GM18517 (cell line): ENCODE measurements around the gene LIMCH1.
"Not testable (repeated sequence)": the region's sequence is repeated elsewhere in the genome, so short reads cannot be mapped to it uniquely, and the experiment has no call there.

Experiments
- ATAC-seq: cut with Tn5 transposase; IDR thresholded peaks from one replicate; pipeline ENCODE4 v1.9.1; 2021; ENCODE audit warnings: mild to moderate bottlenecking, moderate library complexity; ENCODE audit not compliant: unreplicated experiment

LIMCH1 gene

DNA sequence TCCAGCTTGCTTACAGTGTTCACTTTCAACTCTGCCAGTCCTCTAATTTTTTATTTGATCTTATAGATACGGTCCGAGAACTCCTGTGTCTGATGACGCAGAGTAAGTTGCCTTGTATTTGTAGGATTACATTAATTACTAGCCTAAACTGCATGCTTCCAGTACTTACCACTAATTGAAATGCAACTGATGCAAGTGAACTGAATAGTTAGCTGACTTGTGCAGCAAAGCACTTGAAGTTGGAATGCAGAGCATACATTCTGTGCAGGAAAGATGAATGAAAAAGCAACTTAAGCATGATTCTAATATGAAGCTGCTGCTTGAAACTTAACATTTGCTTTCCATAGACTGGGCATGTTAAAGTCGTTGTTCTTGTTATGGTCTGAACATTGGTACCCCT lies 100.9 kb downstream of the LIMCH1 start:
- no peak for ATAC-seq

DNA sequence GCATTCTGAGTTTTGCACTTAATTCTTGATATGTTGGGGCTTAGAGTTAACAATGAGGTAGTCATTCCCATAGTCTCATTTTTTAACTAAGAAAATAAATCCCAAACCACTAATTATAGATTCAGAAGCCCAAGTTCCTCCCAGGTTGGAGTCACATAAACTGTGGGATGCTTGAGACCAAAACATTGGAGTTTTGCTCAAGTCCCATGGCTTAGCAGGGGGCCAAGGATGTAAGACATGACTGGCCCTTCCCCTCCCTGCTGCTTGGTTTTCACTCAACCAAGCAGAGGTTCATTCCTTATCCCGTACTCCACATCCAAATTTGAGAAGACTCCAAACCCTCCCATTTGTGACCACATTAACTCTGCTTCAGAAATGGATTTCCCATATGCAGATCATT lies 101.3 kb downstream of the LIMCH1 start:
- no peak for ATAC-seq

DNA sequence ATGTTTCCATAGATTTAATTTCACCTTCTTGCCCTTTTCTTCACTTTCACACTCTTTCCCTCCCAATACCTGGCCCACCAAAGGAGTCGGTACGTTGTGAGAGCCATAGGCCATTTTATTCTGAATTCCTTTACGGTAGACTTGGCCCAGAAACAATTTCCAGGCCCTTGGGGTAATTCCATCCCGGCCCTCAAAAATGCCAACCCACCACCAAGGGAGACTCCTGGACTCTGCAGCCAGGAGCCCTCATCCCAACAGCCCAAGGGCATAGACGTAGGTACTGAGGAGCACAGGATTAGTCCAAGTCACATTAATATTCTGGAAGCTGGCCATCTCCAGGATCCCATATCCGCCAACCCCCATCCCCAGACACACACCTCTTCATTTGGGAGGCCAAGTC lies 102.9 kb downstream of the LIMCH1 start:
- ATAC-seq, result no peak

DNA sequence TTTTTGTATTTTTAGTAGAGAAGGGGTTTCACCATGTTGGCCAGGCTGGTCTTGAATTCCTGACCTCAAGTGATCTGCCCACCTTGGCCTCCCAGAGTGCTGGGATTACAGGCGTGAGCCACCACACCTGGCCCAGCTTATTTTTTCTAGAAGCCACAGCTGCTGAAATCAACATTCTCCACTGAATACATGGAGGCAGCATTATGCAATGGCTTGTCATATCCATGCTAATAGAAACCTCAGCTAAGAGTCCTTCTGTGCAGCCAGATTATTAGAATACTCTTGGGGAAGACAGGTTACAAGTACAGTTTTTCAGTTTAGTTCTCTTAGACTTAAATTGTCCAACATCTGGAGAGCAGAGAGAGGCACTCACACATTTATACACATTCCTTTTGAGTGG lies 104.8 kb downstream of the LIMCH1 start:
- not testable (repeated sequence) for ATAC-seq

DNA sequence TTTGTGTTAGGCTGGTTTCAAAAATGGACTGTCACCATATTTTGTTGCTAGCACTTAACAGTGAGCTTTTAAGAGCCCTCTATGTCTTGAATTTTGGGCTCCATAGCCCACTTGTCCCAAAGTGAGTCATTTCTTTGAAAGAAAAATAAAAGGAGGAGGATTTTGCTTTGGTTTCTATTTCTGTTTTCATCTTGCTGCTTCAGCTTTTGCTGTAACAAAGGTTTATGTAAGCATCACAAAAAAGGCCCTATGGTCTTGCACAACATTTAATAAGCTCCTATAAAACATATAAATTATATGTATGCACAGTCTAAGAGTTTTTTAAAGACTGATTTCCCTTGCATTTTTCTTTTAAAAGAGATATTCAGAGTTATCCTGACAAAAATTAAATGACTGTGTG lies 105.4 kb downstream of the LIMCH1 start:
- no peak for ATAC-seq

DNA sequence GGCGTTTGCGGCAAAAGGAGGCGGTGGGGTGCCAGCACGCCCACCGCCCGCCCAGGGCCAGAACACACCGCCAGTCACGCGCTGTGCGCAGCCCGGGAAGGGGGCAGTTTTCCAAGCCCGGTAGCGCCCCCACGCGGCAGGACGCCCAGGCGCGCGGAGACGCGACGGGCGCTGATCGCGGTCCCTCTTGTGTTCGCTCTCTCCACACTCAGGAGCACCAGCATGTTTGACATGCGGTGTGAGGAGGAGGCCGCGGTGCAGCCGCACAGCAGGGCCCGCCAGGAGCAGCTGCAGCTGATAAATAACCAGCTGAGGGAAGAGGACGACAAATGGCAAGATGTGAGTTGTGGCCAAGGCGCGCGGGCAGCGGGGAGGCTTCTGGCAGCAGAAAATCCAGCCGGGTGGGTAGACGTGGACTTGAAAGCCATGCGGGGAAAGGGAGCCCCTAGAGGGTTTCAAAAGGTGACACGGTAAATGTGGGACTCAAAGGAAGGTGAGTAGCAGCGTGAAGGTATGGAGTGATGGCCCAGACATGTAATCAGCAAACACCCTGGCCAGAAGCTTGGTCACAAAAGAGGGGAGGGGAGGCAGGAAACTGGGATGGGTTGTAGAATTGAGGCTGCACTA lies 106.4 kb downstream of the LIMCH1 start:
- ATAC-seq, result no peak

DNA sequence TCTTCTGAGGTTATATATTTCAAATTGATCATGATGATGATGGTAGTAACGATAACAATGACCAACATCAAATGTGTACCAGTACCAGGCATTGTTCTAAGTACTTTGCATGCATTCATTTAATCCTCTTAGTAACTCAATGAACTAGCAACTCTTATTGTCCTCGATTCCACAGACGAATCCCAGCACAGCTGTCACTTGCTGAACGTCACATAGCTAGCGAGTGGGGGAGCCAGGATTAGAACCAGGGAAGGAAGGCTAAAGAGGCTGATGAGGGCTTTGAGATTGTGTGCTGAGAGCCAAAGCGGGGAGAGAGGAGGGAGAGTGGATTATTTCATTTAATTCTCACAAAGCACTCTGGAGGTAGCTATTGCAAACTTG lies 106.9 kb downstream of the LIMCH1 start:
- no peak for ATAC-seq

DNA sequence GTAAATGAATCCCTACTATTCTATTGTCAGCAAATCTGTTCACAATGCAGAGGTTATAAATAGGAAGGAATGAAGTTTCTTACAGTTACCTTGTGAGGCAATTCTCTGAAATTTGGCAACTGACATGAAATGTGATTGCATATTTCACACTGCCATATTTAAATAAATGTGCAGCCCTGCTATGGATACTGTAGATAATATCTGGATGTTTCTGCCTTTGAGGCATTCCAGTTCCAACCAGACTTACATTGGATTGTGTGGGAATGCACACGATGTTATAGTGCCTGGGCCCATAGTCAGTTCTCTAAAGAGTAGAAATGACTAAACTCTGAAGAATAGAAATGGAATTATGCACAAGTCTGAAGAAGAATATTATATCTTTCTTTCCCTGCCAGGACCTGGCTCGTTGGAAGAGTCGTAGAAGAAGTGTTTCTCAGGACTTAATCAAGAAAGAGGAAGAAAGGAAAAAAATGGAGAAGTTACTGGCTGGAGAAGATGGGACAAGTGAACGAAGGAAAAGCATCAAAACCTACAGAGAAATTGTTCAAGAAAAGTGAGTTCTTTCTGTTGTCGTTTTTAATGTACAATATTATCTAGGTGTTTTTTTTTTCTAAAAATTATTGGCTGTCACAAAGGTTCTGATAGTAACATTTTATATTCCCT lies 107.9 kb downstream of the LIMCH1 start:
- no peak for ATAC-seq

DNA sequence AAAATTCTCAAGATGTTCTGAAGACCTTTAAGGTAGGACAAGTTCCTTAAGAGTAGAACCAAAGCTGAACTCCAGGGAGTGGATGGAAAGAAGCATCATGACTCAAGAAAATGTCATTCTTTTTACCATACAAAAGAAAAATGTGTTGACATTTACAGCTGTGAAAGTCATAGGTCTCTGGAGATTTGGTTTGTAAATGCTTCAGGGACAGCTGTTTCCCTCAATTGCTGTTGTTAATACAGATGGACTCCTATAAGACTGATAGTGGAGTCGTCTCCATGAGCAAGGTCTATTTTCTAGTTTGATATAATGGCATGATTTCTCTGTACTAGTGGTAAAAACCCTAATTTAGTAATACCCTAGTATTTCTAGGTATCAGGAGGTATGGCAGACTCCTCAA lies 108.9 kb downstream of the LIMCH1 start:
- ATAC-seq, result no peak

DNA sequence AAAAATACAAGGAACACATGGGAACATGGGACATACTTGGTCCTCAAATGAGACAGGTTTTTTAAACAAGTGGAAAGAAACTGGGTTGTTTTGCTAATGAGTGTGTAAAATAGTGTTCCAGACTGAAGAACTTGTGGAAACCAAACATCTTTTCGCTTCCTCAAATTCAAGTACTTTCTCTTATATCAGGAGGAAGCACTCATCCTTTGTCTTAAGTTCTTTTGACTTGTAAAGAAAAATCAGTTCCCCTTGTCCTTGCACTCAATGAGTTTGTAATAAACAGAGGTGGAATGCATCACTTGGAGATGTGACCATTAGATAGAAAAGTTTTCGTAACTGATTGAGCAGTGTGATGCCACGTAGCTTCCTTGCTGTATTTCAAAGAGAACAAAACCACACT lies 109.4 kb downstream of the LIMCH1 start:
- no peak for ATAC-seq

DNA sequence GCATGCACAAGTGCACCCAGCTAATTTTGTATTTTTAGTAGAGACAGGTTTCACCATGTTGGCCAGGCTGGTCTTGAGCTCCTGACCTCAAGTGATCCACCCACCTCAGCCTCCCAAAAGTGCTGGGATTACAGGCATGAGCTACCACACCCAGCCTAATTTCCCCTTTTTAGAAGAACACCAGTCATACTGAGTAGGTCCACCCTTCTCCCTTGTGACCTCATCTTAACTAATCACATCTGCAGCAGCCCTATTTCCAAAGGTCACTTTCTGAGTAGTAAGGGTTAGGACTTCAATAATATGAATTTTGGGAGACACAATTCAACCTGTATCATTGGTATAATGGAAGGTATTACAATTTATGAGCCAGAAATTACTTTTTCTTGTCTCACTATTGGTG lies 113.2 kb downstream of the LIMCH1 start:
- not testable (repeated sequence) for ATAC-seq

DNA sequence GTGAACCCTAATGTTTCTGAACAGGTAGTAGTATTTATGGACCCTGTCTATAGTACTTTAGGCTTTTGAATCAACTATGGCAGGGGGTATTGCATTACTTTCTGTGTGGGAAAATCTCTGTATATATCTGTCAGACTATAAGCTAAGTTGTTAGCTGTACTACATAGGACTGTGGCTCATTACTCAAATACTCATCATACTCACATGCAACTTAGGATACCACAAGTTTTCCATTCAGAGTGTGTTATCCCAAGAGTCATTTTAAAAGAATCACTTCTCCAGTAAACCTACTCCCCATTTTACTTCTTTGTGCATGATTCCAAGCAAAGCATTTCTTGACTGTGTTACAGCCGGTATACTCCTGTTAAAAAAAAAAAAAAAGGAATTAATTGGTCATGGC lies 115.0 kb downstream of the LIMCH1 start:
- no peak for ATAC-seq

DNA sequence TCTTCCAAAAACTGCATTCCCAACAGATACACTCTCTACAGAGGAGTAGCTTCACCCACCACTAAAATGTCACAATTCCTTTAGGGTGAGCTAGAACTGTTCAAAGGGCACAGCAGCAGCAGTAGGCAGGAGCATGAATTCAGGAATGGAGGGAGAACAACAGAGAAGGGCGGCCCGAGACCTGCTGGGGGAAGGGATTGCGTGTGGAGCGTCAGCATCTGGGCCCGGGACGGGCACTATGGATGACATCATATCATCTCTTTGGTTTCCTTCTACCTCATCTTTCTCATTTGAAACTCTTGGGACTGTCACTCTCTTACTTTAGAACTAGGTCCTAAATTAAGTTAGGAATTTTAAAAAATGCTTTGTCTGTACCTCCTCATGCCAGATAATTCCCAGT lies 115.6 kb downstream of the LIMCH1 start:
- ATAC-seq, result no peak

DNA sequence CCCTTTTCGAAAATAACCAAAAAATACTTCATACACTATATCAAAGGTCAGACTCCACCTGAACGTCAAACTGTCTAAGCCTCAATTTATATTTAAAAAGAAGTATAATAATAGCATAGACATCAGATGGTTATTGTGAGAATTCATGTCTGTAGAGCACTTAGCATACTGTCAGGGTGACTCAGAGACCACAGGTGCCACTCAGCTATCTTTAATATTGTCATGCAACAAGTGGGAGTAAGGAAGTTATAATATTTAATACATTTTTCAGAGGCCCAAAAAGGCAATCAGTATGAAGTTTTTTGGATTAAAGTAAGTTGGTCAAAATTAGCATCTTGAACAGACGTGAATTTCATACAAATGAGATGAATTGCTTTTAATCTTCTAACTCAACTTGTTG lies 117.2 kb downstream of the LIMCH1 start:
- no peak for ATAC-seq

DNA sequence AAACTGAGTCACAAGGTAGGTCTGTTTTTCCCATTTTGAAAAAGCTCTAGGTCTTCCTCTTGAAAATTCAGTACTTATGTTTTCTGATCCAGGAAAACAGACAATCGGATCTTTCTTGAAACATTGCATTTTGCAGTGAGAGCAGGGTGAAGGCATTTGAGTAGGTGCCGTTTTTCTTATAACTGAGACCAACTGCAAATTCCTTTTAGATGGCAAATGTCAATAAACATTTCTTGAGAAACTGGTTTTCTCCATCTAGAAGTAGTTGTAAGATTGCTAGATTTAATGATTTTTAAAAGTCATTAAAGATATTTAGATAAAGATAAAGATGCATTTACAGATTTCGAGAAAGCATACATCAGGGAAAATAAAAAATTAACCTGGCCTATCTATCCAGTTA lies 118.1 kb downstream of the LIMCH1 start:
- ATAC-seq, result no peak

DNA sequence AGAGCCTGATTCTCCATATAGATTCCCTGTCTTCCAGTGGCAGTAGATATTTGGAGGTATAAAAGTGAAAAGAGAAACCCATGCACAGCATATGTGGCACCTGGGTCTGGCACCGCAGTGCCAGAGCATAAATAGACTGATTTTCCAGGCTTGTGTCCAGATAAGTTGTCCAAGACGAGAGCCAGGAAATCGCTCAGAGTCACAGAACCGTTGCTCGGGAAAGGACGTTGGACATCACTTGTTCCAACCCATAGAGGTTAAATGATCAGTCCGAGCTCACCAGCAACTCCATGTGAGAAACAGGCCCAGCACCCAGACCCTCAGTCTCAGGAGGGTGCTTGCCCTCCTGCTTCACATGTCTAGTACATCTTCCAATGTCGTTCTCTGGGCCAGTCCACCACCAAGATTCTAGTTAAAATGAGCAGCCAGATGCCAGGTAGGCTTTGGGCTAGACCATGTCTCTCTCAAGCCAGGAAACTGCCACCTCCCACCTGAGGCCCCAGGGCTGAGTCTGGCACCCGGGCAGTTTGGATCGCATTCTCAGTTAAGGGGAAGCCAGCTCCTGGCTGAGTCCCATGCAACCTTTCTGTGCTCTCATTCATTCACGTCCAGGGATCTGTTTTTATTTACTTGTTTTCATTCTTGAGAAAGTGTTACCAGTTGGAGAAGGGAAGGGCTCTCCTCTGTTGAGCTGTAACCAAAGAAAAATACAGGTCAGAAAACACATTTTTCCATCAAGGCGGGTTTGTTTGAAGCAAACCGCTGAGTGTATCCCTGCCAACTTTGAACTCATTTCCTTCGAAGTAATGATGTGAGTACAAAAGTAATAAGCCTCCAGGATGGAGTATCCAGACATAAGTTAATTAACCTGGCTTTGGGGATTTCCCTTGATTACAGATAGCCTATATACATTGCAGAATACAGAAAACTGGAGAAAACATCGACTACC lies 118.9 kb downstream of the LIMCH1 start:
- no peak for ATAC-seq

DNA sequence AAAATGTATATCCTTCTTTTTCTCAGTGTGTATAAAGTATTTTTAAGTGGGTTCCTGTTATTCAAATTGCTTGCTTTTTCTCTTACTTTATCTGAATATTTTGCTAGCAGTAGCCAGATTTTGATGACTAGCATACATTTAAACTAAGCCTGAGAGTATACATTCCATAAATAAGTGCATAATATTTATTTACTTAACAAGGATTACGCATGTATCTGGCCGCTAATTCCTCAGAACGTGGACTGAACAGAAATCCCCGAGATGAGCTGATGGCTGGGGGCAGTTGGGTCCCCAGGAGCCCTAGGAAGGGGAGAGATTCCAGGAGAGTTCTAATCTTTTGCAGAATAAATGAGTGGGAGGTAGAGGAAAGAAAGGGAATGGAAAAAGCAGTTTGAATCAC lies 119.6 kb downstream of the LIMCH1 start:
- ATAC-seq, result no peak

DNA sequence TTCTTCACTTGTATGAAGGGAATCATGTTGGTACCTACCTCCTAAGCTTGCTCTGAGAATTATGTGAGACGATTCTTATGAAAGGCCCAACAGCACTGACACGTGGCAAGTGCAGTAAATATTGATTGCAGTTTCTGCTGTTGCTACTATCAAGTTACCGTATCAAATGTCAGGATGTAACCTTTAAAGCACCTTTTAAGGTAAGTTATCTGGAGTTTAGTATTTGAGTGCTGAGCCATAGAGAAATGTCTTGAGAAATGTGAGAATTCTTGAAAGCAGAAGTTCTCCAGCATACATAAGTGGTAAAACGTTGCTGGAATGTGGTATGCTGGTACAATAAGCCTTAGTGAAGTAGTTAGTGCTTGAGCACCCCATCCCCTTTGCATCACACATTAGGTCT lies 120.2 kb downstream of the LIMCH1 start:
- no peak for ATAC-seq

DNA sequence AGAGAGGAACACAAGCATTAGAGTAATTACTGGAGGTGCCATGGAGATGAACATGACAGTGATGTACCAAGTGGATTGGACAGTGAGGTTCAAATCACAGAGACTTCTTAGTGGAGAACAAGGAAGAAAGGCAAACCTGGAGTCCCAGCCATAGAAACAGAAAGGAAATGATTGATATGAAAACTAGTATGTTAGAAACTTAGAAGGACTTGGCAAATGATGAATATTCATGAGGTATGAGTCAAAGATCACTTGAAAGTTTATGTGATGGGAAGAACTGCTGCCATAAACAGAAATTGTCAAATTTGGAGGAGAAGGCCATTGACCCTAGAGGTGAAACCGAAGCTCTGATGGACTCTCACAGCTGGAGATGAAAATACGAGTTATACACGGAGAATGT lies 122.4 kb downstream of the LIMCH1 start:
- no peak for ATAC-seq

DNA sequence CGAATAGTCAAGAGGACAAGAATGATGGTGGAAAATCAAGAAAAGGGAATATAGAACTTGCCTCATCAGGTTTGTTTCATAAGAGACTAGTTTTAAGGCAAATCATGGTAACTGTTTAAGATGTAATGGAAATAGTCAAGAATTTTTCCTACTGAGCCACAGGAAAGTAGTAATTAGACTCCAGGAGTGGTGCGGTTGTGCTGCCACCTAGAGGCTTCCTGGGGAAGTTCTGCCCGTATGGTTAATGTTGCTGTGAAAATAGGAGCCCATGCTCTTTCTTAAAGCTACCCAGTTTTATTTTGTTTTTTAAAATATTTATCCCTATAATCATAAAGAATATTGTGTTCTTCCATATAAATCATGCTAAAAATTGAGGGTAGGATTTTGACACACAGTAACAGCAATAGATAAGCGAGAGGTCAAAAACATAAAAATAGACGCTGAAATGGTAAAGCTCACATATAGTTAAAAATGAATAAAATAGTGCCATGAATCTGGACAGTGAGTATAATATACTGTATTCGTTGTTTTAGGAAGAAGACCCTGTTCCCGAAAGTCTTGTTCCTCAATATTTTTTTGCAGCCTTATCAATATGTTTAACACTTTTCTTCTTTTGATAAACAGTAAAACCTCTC lies 123.6 kb downstream of the LIMCH1 start:
- ATAC-seq, result peak; percentile 55

DNA sequence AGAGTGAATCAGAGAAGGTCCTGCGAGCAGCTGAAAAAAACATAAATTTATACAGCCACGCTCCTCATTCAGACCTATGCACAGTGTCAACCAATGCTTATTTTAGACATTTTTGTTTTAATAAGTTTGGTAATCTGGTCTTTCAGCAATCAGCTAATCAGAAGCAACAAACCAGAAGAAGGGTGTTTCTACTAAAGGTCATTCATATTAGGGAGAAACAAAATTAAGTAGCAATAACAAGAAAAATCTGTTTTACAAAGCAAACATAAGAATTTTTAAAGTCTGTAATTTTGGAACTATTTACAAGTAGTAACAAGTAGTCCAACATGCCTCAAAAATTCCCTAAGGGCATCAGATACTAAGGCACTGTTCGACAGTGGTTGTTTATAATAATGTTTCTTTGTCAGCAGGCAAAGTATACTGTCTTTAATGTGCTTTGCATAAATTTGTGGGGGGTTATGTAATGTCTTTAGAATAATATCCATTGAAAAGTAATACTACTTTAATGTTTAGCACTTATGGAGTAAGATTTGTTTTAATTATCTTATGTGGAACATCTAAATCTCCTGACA lies 127.8 kb downstream of the LIMCH1 start:
- ATAC-seq, result no peak
